ENCODE results near the gene SDF4. TPM values are rescaled to one million over a fixed set of nuclear protein-coding genes. Genes with fewer than 3 reads are reported as not detected.

The SDF4 gene
- total and polyA plus RNA-seq, 2 of the 4 experiments (the other 2 are of a cell fraction) = 57.0 to 250 TPM

DNA sequence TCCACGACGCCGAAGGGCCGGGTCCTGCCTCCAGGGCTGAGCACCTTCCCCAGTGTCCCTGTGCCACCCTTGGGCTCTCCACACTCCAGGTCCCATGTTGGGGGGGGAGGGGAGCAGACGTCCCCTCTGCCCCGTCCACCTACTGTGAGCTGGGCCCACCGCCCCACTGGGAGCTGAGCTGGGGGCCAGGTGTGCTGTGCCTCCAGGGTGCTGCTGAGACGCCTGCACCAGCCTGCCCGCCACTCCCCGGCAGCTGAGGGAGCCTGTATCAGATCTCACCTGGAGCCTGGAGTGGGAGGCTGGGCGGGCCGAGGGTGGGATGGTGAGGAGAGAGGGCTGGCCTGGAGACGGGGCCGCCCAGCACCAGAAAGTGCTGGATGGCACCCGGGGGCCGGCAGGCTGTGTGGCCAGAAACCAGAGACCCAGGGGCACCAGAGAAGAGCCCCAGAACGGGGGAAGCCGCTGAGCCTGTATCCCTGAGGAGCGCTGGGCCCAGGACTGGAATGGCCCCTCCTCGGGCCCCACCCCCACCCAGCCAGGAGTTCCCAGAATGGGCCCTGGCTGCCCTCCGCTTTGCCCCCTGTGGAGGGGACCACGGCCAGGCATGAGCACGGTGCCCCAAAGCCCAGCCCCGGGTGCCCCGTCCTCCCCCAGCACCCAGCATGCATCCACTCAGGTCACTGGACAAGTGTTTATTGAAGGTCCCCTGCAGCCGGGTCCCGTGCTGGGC lies 28.8 kb downstream of the SDF4 start:
- Histone ChIP-seq H3K79me1 (ENCODE audit: low read depth in 1 of 2, low read length in 2 of 2) (no peaks in the 10 kb centered on the region), H3K9me3 (ENCODE audit: control insufficient read depth, insufficient read depth, low read length) (no peaks in the 10 kb centered on the region), H2BK20ac (ENCODE audit: low read depth, low read length) (no peak overlapping the region), H3K4ac (ENCODE audit: low read depth, low read length) (no peak overlapping the region), H3K4me1 (ENCODE audit: control insufficient read depth, insufficient read depth, low read length) (peaks cover 3% of the 10 kb centered on the region; the same call in 1 of the 2 replicates), H3K23ac (ENCODE audit: low read depth, low read length) (no peak overlapping the region), H3K27ac (ENCODE audit: insufficient read depth, low read length) (no peak overlapping the region), H4K5ac (ENCODE audit: low read depth, low read length) (no peak overlapping the region), H3K56ac (ENCODE audit: extremely low read depth, insufficient read depth, low read length) (no peak overlapping the region), H3K4me2 (ENCODE audit: low read depth, low read length) (no peak overlapping the region), H3K18ac (ENCODE audit: low read depth, low read length) (no peak overlapping the region), H4K20me1 (ENCODE audit: insufficient read depth, low read length) (no peaks in the 10 kb centered on the region), H2BK120ac (ENCODE audit: low read depth, low read length) (no peak overlapping the region), H2AK5ac (ENCODE audit: low read depth, low read length) (no peak overlapping the region), H2BK5ac (ENCODE audit: low read depth, low read length, poor library complexity, severe bottlenecking) (no peak overlapping the region), H4K91ac (ENCODE audit: insufficient read depth, low read depth, low read length) (no peak overlapping the region), H2BK15ac (ENCODE audit: low read depth, low read length) (no peak overlapping the region), H3K4me3 (ENCODE audit: insufficient read depth, low read depth, low read length) (no peak overlapping the region), H4K8ac (ENCODE audit: low read depth in 2 of 2, low read length in 2 of 2) (no peak overlapping the region), H3K9me1 (ENCODE audit: insufficient read depth, low read length) (no peaks in the 10 kb centered on the region), H3K27me3 (ENCODE audit: control insufficient read depth, insufficient read depth, low read length) (no peaks in the 10 kb centered on the region; the same call in 1 of the 2 replicates), H2AK9ac (replicated peaks; ENCODE audit: low read depth, low read length, poor library complexity) (peak overlapping the region; percentile 16), H3K9ac (ENCODE audit: low read depth, low read length) (no peak overlapping the region), H3K14ac (replicated peaks; ENCODE audit: low read depth, low read length) (no peak overlapping the region), H3K36me3 (ENCODE audit: control insufficient read depth, insufficient read depth, low read length) (no peaks in the 10 kb centered on the region), H2AFZ (replicated peaks; ENCODE audit: low read length, poor library complexity) (no peak overlapping the region)
- dilution Hi-C loops (cut with HindIII; ENCODE audit: low sequenced_read_pairs, unreplicated experiment) = no loop called here
- CTCF ChIA-PET = no interaction called here
- TF ChIP-seq RFX5 (IDR thresholded peaks at IDR 0.05; ENCODE audit: low read depth, low read length) = no peak
- no peak for TF ChIP-seq MXI1 (IDR thresholded peaks at IDR 0.05; ENCODE audit: borderline replicate concordance, low read depth, low read length)
- TF ChIP-seq SMC3 (IDR thresholded peaks at IDR 0.05; ENCODE audit: low read depth, low read length) = no peak
- TF ChIP-seq, protein P1, sequence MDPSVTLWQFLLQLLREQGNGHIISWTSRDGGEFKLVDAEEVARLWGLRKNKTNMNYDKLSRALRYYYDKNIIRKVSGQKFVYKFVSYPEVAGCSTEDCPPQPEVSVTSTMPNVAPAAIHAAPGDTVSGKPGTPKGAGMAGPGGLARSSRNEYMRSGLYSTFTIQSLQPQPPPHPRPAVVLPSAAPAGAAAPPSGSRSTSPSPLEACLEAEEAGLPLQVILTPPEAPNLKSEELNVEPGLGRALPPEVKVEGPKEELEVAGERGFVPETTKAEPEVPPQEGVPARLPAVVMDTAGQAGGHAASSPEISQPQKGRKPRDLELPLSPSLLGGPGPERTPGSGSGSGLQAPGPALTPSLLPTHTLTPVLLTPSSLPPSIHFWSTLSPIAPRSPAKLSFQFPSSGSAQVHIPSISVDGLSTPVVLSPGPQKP (IDR thresholded peaks at IDR 0.05; ENCODE audit: borderline replicate concordance, low read depth, low read length) = no peak
- TF ChIP-seq, protein P2, sequence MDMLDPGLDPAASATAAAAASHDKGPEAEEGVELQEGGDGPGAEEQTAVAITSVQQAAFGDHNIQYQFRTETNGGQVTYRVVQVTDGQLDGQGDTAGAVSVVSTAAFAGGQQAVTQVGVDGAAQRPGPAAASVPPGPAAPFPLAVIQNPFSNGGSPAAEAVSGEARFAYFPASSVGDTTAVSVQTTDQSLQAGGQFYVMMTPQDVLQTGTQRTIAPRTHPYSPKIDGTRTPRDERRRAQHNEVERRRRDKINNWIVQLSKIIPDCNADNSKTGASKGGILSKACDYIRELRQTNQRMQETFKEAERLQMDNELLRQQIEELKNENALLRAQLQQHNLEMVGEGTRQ (IDR thresholded peaks at IDR 0.05; ENCODE audit: low read depth, low read length) = no peak
- no peak for TF ChIP-seq NFE2L2 (IDR thresholded peaks at IDR 0.05; ENCODE audit: low read depth, low read length)
- TF ChIP-seq CEBPB (IDR thresholded peaks at IDR 0.05; ENCODE audit: low read depth, low read length) = no peak
- TF ChIP-seq RAD21 (IDR thresholded peaks at IDR 0.05; ENCODE audit: low read length) = no peak
- TF ChIP-seq RCOR1 (IDR thresholded peaks at IDR 0.05; ENCODE audit: insufficient replicate concordance, low read length) = no peak
- TF ChIP-seq BHLHE40 (IDR thresholded peaks at IDR 0.05; ENCODE audit: low read depth, low read length) = no peak
- TF ChIP-seq CHD1 (IDR thresholded peaks at IDR 0.05; ENCODE audit: low read depth, low read length) = no peak
- no peak for TF ChIP-seq POLR2A (IDR thresholded peaks at IDR 0.05; ENCODE audit: low read depth, low read length)
- TF ChIP-seq MAZ (IDR thresholded peaks at IDR 0.05; ENCODE audit: borderline replicate concordance, low read depth, low read length) = no peak
- no peak for TF ChIP-seq FOS (IDR thresholded peaks at IDR 0.05; ENCODE audit: low read depth, low read length)
- TF ChIP-seq MAFK (IDR thresholded peaks at IDR 0.05; ENCODE audit: low read depth, low read length) = no peak
- TF ChIP-seq, protein P3, sequence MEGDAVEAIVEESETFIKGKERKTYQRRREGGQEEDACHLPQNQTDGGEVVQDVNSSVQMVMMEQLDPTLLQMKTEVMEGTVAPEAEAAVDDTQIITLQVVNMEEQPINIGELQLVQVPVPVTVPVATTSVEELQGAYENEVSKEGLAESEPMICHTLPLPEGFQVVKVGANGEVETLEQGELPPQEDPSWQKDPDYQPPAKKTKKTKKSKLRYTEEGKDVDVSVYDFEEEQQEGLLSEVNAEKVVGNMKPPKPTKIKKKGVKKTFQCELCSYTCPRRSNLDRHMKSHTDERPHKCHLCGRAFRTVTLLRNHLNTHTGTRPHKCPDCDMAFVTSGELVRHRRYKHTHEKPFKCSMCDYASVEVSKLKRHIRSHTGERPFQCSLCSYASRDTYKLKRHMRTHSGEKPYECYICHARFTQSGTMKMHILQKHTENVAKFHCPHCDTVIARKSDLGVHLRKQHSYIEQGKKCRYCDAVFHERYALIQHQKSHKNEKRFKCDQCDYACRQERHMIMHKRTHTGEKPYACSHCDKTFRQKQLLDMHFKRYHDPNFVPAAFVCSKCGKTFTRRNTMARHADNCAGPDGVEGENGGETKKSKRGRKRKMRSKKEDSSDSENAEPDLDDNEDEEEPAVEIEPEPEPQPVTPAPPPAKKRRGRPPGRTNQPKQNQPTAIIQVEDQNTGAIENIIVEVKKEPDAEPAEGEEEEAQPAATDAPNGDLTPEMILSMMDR (conservative IDR thresholded peaks at IDR 0.05; ENCODE audit: low read depth, low read length) = no peak
- intact Hi-C loops (cut with micrococcal nuclease) = no loop called here
- no TSS peak for BruUV-seq (replicated peaks)
- POLR2A ChIA-PET (ENCODE audit: unreplicated experiment) = no interaction called here
- DNase-seq = no peak
- no peak for ATAC-seq (ENCODE audit: low read depth)
- in situ Hi-C loops (cut with MboI; ENCODE audit: low sequenced_read_pairs) = no loop called here
- 80% methylated on average over 3 of the region's 27 CpGs; no CpG with 5 or more reads in 1 of the 2 experiments for WGBS, 2 experiments (ENCODE audit: extremely low coverage in 2 of 2, insufficient read length in 1 of 2)

Data from IMR-90 (cell line).